Astrocyte (in vitro differentiated cells and primary cell): ENCODE data around the gene TCF3.

Experiments used
- EZH2 ChIP-seq: IDR thresholded peaks from 2 replicates; pipeline ENCODE4 v1.6.1; 2012; ENCODE audit warnings: mild to moderate bottlenecking, low read length, inconsistent platforms; ENCODE audit not compliant: insufficient read depth
- TF ChIP-seq, protein P1 (sequence below): IDR thresholded peaks from 2 replicates; pipeline ENCODE4 v1.5.1; 2011; ENCODE audit warnings: low read depth, mild to moderate bottlenecking, inconsistent platforms, low read length, moderate library complexity; ENCODE audit not compliant: insufficient read depth

DNA sequence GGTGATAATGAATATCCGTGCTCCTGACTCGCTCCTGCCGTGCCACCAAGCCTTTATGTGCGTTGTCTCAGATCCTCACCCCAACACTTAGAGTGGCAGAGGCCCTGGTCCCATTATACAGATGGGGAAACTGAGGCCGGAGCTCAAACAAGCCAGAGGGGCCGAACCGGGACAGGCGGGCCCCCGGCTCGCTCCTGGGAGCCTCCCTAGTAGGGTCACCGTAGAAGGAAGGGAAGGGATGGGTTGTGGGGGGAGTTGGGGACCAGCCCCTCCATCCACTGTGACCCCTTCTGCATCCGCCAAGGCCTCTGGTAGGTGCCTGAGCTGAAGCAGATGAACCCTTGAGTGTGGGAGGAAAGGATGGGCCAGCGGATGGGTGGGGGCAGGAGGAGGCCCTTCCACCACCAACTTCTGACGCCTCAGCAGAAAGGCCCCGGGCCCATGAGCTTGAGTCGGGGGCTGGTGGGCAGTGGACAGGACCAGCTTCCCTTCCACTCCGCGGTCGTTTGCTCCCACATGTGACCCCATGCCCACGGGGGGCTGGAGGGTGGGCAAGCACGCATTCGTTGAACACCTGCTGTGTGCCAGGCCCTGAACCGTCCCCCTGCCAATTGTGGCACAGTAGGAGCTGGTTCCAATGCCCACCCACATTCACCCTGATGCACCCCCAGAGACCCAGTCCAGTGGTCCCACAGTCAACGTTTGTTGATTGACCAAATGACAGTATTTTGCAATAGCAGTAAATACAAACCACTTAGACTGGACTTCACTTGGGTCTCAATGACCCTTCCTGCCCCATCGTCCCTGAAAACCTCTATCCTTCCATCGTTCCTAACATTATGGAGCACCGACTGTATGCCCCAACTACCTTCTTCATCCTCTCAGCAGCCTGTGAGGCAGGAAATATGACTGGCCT, 24.2 kb upstream of the TCF3 start:
- TF ChIP-seq, protein P1, sequence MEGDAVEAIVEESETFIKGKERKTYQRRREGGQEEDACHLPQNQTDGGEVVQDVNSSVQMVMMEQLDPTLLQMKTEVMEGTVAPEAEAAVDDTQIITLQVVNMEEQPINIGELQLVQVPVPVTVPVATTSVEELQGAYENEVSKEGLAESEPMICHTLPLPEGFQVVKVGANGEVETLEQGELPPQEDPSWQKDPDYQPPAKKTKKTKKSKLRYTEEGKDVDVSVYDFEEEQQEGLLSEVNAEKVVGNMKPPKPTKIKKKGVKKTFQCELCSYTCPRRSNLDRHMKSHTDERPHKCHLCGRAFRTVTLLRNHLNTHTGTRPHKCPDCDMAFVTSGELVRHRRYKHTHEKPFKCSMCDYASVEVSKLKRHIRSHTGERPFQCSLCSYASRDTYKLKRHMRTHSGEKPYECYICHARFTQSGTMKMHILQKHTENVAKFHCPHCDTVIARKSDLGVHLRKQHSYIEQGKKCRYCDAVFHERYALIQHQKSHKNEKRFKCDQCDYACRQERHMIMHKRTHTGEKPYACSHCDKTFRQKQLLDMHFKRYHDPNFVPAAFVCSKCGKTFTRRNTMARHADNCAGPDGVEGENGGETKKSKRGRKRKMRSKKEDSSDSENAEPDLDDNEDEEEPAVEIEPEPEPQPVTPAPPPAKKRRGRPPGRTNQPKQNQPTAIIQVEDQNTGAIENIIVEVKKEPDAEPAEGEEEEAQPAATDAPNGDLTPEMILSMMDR: no peak
- TF ChIP-seq EZH2: no peak
